HepG2 (cell line): Measurements from ENCODE around the gene CDC123. TPM values are rescaled to one million over a fixed set of nuclear protein-coding genes. Genes with fewer than 3 reads are reported as not detected.

Experiments
- ATAC-seq: fragments of 200-7000 bp; cut with Tn5 transposase; 3 replicates; pipeline ENCODE4 v1.9.1; 2020; ENCODE audit warnings: mild to moderate bottlenecking, moderate library complexity
- BruUV-seq: library from RNA; stranded (reverse); fragments of 400-500 nt; replicated peaks from 2 replicates; lab custom pipeline; 2021; lab: Mats Ljungman, UMichigan
- CTCF ChIA-PET: fragments of 300-600 bp; formaldehyde crosslinking; extraction: SDS; loops from one replicate; lab custom pipeline; 2021; ENCODE audit warnings: low total read pairs, inconsistent platforms, low intra/inter-chr PET ratio; lab: Yijun Ruan, JAX
- POLR2A ChIA-PET: fragments of 350-600 bp; sonication (Branson Sonifier 250); formaldehyde crosslinking; loops from one replicate; lab custom pipeline; 2020; ENCODE audit warnings: antibody characterized with exemption, inconsistent platforms; lab: Yijun Ruan, JAX
- DNase-seq: peaks from one replicate; pipeline ENCODE4 v3.0.0-alpha.2; 2015; ENCODE audit warnings: low spot score
- FAIRE-seq: peaks from 3 replicates; lab custom pipeline; 2011; peaks lifted over from hg19 to GRCh38; lab: Jason Lieb, UNC
- H2AFZ ChIP-seq: one replicate; pipeline ENCODE4 v1.6.1; 2011; ENCODE audit warnings: low read length, inconsistent platforms
- H3K27ac ChIP-seq: fragments of 300-600 bp; 3 replicates; pipeline ENCODE4 v1.8.0; 2011; ENCODE audit warnings: mixed run types, mild to moderate bottlenecking, mixed read lengths, low read length, inconsistent platforms; ENCODE audit not compliant: insufficient read depth; ENCODE audit errors: extremely low read length
- H3K27me3 ChIP-seq, 2 experiments: fragments of 200-600 bp in 1 of 2; 2 replicates in 1 of 2; 3 replicates in 1 of 2; pipeline versions ENCODE4 v1.6.0 to v1.8.0; 2011; ENCODE audit warnings: low read length in 2 of 2, mild to moderate bottlenecking in 2 of 2, moderate library complexity in 2 of 2, inconsistent platforms in 1 of 2; ENCODE audit not compliant: insufficient read depth in 2 of 2, control insufficient read depth in 1 of 2
- H3K36me3 ChIP-seq, 2 experiments: fragments of 200-600 bp in 1 of 2; replicated peaks in 1 of 2; 2 replicates in 1 of 2; 3 replicates in 1 of 2; pipeline versions ENCODE4 v1.5.1 to v1.8.0; 2011; ENCODE audit warnings: low read length in 2 of 2, inconsistent platforms in 1 of 2; ENCODE audit not compliant: insufficient read depth in 2 of 2, control insufficient read depth in 1 of 2
- H3K4me1 ChIP-seq: 2 replicates; pipeline ENCODE4 v1.5.1; 2012; ENCODE audit warnings: low read length, inconsistent platforms; ENCODE audit not compliant: insufficient read depth
- H3K4me2 ChIP-seq: 2 replicates; pipeline ENCODE4 v1.6.0; 2011; ENCODE audit warnings: low read depth, low read length, inconsistent platforms
- H3K4me3 ChIP-seq, 3 experiments: fragments of 200-600 bp in 1 of 3; sonication (generic), shearing (Covaris generic) in 1 of 3; replicated peaks in 1 of 3; 2 replicates each; pipeline ENCODE4 v1.5.1; 2011 to 2016; ENCODE audit warnings: low read length in 3 of 3, inconsistent platforms in 2 of 3, low read depth in 2 of 3, mild to moderate bottlenecking in 2 of 3, control low read depth in 1 of 3, mixed read lengths in 1 of 3; ENCODE audit not compliant: insufficient read depth in 1 of 3
- H3K79me2 ChIP-seq: one replicate; pipeline ENCODE4 v1.6.1; 2011; ENCODE audit warnings: low read length, inconsistent platforms; ENCODE audit not compliant: insufficient read depth
- H3K9ac ChIP-seq: 2 replicates; pipeline ENCODE4 v1.6.0; 2011; ENCODE audit warnings: mild to moderate bottlenecking, low read depth, low read length, inconsistent platforms; ENCODE audit not compliant: insufficient read depth
- H3K9me3 ChIP-seq: 2 replicates; pipeline ENCODE4 v1.5.1; 2012; ENCODE audit warnings: mild to moderate bottlenecking, low read length
- H4K20me1 ChIP-seq: 2 replicates; pipeline ENCODE4 v1.6.0; 2011; ENCODE audit warnings: inconsistent platforms, mild to moderate bottlenecking, low read length, moderate library complexity; ENCODE audit not compliant: insufficient read depth
- ARHGAP35 ChIP-seq: sonication (generic); formaldehyde crosslinking; IDR thresholded peaks from 2 replicates; pipeline ENCODE4 v1.9.0; 2022; ENCODE audit warnings: mild to moderate bottlenecking, inconsistent platforms, moderate library complexity, missing genetic modification reagents, borderline replicate concordance
- EED ChIP-seq: sonication (generic); formaldehyde crosslinking; IDR thresholded peaks from 2 replicates; pipeline ENCODE4 v1.5.0; 2020; ENCODE audit warnings: mild to moderate bottlenecking, missing genetic modification reagents
- HNF4G ChIP-seq, 2 experiments: sonication (generic) in 1 of 2; formaldehyde crosslinking in 1 of 2; IDR thresholded peaks; 2 replicates each; pipeline versions ENCODE4 v1.4.0 to v1.6.1; 2011 to 2020; ENCODE audit warnings: borderline replicate concordance in 2 of 2, low read depth in 2 of 2, mild to moderate bottlenecking in 2 of 2, low read length in 1 of 2, missing genetic modification reagents in 1 of 2, moderate library complexity in 1 of 2
- KDM2A ChIP-seq: sonication (generic); formaldehyde crosslinking; IDR thresholded peaks from 2 replicates; pipeline ENCODE4 v1.4.0; 2020; ENCODE audit warnings: low read depth, missing genetic modification reagents, borderline replicate concordance
- KDM6A ChIP-seq: IDR thresholded peaks from 2 replicates; pipeline ENCODE4 v1.6.1; 2016; ENCODE audit warnings: low read depth
- ZNF737 ChIP-seq: sonication (generic); formaldehyde crosslinking; IDR thresholded peaks from 2 replicates; pipeline ENCODE4 v1.5.0; 2020; ENCODE audit warnings: missing genetic modification reagents, mild to moderate bottlenecking, borderline replicate concordance
- ZNF768 ChIP-seq: sonication (generic); formaldehyde crosslinking; IDR thresholded peaks from 2 replicates; pipeline ENCODE4 v1.4.0; 2020; ENCODE audit warnings: missing genetic modification reagents
- whole genome bisulfite sequencing: methylation state at CpG from one replicate; pipeline ENCODE4 v1.1.6; 2017; ENCODE audit warnings: low lambda C conversion rate; 5-methylcytosine and 5-hydroxymethylcytosine counted together
- in situ Hi-C: cut with HindIII; loops from 2 replicates; pipeline ENCODE4 v1.10.0; 2017; ENCODE audit warnings: low pct_unique_long_range_greater_than_20kb; ENCODE audit not compliant: extremely low pct_ligation_motif_present
- intact Hi-C: fragments of 100-400 bp; cut with micrococcal nuclease; formaldehyde crosslinking; loops from one replicate; pipeline ENCODE4 v1.10.0; 2022; ENCODE audit not compliant: unreplicated experiment
- polyA plus RNA-seq, 8 experiments: library from polyadenylated mRNA; depleted of rRNA in 3 of 8; stranded (reverse) in 7 of 8; unstranded in 1 of 8; fragments of >200 nt; fragmentation: Illumina TruSeq in 4 of 8; extraction: Trizol in 4 of 8; gene quantifications; 2 replicates each; pipeline versions ENCODE4 v1.2.1 to v1.2.3, GENCODE V29; 2011 to 2016; ENCODE audit warnings: low read depth in 4 of 8, missing spikeins in 1 of 8, mixed read lengths in 1 of 8; ENCODE audit not compliant: insufficient read depth in 1 of 8
- total RNA-seq, 5 experiments: library from RNA; depleted of rRNA; stranded (reverse); fragments of >200 nt; fragmentation: Illumina TruSeq; extraction: Trizol; gene quantifications; 2 replicates each; pipeline ENCODE4 v1.2.3, GENCODE V29; 2016; ENCODE audit warnings: low read depth in 1 of 5
- TF ChIP-seq, protein P1 (sequence below): sonication (generic); IDR thresholded peaks from 2 replicates; pipeline ENCODE4 v1.6.1; 2016; ENCODE audit warnings: low read depth, borderline replicate concordance
- TF ChIP-seq, protein P2 (sequence below): sonication (generic); formaldehyde crosslinking; IDR thresholded peaks from 2 replicates; pipeline ENCODE4 v1.5.0; 2020; ENCODE audit warnings: mild to moderate bottlenecking, missing genetic modification reagents, borderline replicate concordance
- TF ChIP-seq, protein P3 (sequence below): sonication (generic); formaldehyde crosslinking; conservative IDR thresholded peaks from 2 replicates; pipeline ENCODE4 v1.4.0; 2020; ENCODE audit warnings: missing genetic modification reagents

CDC123 gene
- total and polyA plus RNA-seq, 2 of the 13 experiments (the other 11 are each of a cell fraction or from before 2014, with no cell fraction given) = 63.3 to 153 TPM

DNA sequence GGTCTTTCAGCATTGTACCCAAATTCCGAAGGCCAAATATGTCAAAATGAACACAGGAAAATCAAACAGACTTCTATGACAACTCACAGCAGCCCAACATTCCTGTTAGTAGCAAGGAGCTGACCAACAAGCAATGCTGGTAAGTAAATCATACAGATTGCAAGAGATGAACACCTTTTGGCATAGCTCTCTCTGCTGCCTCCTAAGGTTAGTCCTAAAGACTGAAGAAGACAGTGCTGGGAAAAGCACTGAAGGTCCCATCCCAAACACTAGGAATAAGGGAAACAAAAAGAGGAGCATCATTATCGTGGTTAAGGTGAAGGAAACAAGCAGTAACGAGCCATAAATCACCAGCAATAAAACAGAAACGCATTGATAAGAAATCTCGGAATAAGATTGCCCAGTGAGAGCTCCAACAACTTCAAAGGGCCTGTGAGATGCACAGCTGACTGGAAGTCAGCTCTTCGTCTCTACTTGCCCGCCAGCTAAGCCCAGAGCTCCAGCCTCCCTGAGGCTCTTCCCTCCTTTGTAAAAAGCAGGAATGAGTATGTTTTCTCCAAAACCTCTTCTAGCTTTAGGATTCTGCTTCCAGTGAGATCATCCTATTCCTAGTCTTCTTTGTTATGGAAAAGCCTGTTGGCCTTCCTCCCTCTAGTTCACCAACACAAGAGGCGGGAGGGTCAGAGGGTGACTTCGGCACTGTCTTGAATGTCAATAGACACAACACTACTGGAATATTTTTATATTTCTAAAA lies 15.6 kb upstream of the CDC123 start:
- no peaks in the 10 kb centered on the region for H4K20me1 ChIP-seq
- H3K9me3 ChIP-seq = no peaks in the 10 kb centered on the region
- WGBS = 90% methylated on average over 9 of the region's 9 CpGs
- H3K4me1 ChIP-seq = no peaks in the 10 kb centered on the region
- no peak overlapping the region for H3K9ac ChIP-seq
- intact Hi-C loops = no loop called here
- ChIA-PET POLR2A (no interaction called here), CTCF (no interaction called here)
- no peaks in the 10 kb centered on the region for H3K79me2 ChIP-seq
- no peak overlapping the region for H3K4me2 ChIP-seq
- FAIRE-seq (no peak), DNase-seq (no peak), ATAC-seq (no peak)
- H2AFZ ChIP-seq = no peak overlapping the region
- peaks cover 14 to 52% of the 10 kb centered on the region in 2 experiments for H3K36me3 ChIP-seq
- no peak overlapping the region for H3K27ac ChIP-seq
- no peaks in the 10 kb centered on the region; a peak in 1 of 5 replicates for H3K27me3 ChIP-seq
- H3K4me3 ChIP-seq = no peak overlapping the region
- in situ Hi-C loops = no loop called here
- BruUV-seq = no TSS peak
- TF ChIP-seq, protein P1, sequence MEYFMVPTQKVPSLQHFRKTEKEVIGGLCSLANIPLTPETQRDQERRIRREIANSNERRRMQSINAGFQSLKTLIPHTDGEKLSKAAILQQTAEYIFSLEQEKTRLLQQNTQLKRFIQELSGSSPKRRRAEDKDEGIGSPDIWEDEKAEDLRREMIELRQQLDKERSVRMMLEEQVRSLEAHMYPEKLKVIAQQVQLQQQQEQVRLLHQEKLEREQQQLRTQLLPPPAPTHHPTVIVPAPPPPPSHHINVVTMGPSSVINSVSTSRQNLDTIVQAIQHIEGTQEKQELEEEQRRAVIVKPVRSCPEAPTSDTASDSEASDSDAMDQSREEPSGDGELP = no peak
- TF ChIP-seq, protein P2, sequence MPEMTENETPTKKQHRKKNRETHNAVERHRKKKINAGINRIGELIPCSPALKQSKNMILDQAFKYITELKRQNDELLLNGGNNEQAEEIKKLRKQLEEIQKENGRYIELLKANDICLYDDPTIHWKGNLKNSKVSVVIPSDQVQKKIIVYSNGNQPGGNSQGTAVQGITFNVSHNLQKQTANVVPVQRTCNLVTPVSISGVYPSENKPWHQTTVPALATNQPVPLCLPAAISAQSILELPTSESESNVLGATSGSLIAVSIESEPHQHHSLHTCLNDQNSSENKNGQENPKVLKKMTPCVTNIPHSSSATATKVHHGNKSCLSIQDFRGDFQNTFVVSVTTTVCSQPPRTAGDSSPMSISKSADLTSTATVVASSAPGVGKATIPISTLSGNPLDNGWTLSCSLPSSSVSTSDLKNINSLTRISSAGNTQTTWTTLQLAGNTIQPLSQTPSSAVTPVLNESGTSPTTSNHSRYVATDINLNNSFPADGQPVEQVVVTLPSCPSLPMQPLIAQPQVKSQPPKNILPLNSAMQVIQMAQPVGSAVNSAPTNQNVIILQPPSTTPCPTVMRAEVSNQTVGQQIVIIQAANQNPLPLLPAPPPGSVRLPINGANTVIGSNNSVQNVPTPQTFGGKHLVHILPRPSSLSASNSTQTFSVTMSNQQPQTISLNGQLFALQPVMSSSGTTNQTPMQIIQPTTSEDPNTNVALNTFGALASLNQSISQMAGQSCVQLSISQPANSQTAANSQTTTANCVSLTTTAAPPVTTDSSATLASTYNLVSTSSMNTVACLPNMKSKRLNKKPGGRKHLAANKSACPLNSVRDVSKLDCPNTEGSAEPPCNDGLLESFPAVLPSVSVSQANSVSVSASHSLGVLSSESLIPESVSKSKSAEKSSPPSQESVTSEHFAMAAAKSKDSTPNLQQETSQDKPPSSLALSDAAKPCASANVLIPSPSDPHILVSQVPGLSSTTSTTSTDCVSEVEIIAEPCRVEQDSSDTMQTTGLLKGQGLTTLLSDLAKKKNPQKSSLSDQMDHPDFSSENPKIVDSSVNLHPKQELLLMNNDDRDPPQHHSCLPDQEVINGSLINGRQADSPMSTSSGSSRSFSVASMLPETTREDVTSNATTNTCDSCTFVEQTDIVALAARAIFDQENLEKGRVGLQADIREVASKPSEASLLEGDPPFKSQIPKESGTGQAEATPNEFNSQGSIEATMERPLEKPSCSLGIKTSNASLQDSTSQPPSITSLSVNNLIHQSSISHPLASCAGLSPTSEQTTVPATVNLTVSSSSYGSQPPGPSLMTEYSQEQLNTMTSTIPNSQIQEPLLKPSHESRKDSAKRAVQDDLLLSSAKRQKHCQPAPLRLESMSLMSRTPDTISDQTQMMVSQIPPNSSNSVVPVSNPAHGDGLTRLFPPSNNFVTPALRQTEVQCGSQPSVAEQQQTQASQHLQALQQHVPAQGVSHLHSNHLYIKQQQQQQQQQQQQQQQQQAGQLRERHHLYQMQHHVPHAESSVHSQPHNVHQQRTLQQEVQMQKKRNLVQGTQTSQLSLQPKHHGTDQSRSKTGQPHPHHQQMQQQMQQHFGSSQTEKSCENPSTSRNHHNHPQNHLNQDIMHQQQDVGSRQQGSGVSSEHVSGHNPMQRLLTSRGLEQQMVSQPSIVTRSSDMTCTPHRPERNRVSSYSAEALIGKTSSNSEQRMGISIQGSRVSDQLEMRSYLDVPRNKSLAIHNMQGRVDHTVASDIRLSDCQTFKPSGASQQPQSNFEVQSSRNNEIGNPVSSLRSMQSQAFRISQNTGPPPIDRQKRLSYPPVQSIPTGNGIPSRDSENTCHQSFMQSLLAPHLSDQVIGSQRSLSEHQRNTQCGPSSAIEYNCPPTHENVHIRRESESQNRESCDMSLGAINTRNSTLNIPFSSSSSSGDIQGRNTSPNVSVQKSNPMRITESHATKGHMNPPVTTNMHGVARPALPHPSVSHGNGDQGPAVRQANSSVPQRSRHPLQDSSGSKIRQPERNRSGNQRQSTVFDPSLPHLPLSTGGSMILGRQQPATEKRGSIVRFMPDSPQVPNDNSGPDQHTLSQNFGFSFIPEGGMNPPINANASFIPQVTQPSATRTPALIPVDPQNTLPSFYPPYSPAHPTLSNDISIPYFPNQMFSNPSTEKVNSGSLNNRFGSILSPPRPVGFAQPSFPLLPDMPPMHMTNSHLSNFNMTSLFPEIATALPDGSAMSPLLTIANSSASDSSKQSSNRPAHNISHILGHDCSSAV (CRISPR knock-in tag) = no peak
- no peak for TF ChIP-seq HNF4G (IDR thresholded peaks at IDR 0.05; ENCODE audit: borderline replicate concordance, low read depth, low read length)
- no peak for TF ChIP-seq HNF4G (CRISPR knock-in tag; IDR thresholded peaks at IDR 0.05; ENCODE audit: borderline replicate concordance, low read depth)
- TF ChIP-seq KDM2A (CRISPR knock-in tag) = no peak
- TF ChIP-seq EED (CRISPR knock-in tag) = no peak
- TF ChIP-seq, protein P3, sequence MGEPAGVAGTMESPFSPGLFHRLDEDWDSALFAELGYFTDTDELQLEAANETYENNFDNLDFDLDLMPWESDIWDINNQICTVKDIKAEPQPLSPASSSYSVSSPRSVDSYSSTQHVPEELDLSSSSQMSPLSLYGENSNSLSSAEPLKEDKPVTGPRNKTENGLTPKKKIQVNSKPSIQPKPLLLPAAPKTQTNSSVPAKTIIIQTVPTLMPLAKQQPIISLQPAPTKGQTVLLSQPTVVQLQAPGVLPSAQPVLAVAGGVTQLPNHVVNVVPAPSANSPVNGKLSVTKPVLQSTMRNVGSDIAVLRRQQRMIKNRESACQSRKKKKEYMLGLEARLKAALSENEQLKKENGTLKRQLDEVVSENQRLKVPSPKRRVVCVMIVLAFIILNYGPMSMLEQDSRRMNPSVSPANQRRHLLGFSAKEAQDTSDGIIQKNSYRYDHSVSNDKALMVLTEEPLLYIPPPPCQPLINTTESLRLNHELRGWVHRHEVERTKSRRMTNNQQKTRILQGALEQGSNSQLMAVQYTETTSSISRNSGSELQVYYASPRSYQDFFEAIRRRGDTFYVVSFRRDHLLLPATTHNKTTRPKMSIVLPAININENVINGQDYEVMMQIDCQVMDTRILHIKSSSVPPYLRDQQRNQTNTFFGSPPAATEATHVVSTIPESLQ = no peak
- no peak for TF ChIP-seq KDM6A (CRISPR knock-in tag)
- no peak for TF ChIP-seq ZNF737 (CRISPR knock-in tag)
- TF ChIP-seq ZNF768 (CRISPR knock-in tag) = no peak
- TF ChIP-seq ARHGAP35 (CRISPR knock-in tag) = no peak
